Activated naive CD4-positive, alpha-beta T cell treated with anti-CD3 and anti-CD28 coated beads for 36 hours (primary cell): ENCODE data around the gene TAF12. TPM values are rescaled to one million over a fixed set of nuclear protein-coding genes. Genes with fewer than 3 reads are reported as not detected.
"Not testable (repeated sequence)": the region's sequence is repeated elsewhere in the genome, so short reads cannot be mapped to it uniquely, and the experiment has no call there.

ENCODE experiments used
- CTCF ChIA-PET: fragments of 350-600 bp; sonication (Branson Sonifier 250); formaldehyde crosslinking; loops from one replicate; lab custom pipeline; 2021; ENCODE audit warnings: antibody characterized with exemption; lab: Charles Lee
- DNase-seq: peaks from one replicate; pipeline ENCODE4 v3.0.0-alpha.2; 2020
- H3K27ac Mint-ChIP-seq: one replicate; pipeline ENCODE4 v1.8.0; 2021; ENCODE audit warnings: mild to moderate bottlenecking, mixed read lengths
- H3K27me3 Mint-ChIP-seq: one replicate; pipeline ENCODE4 v1.8.0; 2021; ENCODE audit warnings: low read depth, mixed read lengths
- H3K36me3 Mint-ChIP-seq: one replicate; pipeline ENCODE4 v1.8.0; 2021; ENCODE audit warnings: low read depth, mixed read lengths
- H3K4me1 Mint-ChIP-seq: one replicate; pipeline ENCODE4 v1.8.0; 2021; ENCODE audit warnings: low read depth, mixed read lengths
- H3K4me3 Mint-ChIP-seq: one replicate; pipeline ENCODE4 v1.8.0; 2021; ENCODE audit warnings: mild to moderate bottlenecking, moderate library complexity, mixed read lengths
- H3K9me3 Mint-ChIP-seq: one replicate; pipeline ENCODE4 v1.8.0; 2021; ENCODE audit warnings: mixed read lengths
- intact Hi-C: fragments of 100-400 bp; cut with micrococcal nuclease; formaldehyde crosslinking; loops from one replicate; pipeline ENCODE4 v1.15.1; 2023
- total RNA-seq, 2 experiments: library from RNA; stranded (reverse); gene quantifications; one replicate each; pipeline ENCODE4 v1.2.3, GENCODE V29; 2021

The TAF12 gene
- total RNA-seq, 2 experiments from 2014 or later: 22.5 to 23.5 TPM

DNA sequence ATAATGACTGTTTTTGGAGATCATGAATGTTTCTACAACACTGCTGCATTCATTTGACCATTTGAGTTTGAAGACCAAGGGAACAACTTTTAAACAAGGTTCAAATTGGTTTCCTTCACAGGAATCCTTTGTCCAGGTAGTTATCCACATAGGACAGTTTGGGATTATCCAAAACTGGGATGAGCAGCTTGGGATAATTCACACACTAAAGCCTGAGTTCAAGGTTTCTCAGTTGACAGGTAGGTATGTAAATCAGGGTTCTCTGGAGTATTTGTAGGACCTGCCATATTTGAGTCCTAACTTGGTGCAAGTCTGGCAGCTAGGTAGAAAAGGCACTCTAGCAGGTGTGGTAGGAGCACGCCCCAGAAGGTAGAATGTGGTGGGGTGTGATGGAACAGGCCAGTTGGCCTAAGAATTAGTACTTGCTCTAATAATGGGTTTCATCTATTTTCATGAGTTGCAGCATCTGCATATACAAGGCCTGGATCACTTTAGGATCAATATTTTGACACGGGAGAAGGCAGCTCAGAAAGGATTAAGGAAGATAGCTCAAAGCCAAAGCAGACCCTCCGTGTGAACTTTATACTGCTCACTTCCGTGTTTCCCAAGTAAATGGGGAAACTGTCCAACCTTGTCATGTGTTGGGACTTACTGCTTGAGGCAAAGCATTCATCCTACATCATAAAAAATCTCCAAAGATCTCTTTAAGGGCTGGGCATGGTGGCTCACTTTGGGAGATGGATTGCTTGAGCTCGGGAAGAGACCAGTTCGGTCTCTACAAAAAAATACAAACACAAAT, 64.9 kb downstream of the TAF12 start:
- Mint-ChIP-seq H3K9me3 (no peaks in the 10 kb centered on the region), H3K27ac (peak overlapping the region; percentile 42), H3K27me3 (no peaks in the 10 kb centered on the region), H3K4me1 (peaks cover 27% of the 10 kb centered on the region), H3K36me3 (peaks cover 48% of the 10 kb centered on the region), H3K4me3 (no peak overlapping the region)
- no peak for DNase-seq
- CTCF ChIA-PET: interaction anchor here (0.5 to 0.6 kb wide), 3 partner anchors 20 to 515 kb away, joined by 3 to 8 read pairs (median 4); no protein-coding TSS in a partner anchor
- intact Hi-C loops: no loop called here

DNA sequence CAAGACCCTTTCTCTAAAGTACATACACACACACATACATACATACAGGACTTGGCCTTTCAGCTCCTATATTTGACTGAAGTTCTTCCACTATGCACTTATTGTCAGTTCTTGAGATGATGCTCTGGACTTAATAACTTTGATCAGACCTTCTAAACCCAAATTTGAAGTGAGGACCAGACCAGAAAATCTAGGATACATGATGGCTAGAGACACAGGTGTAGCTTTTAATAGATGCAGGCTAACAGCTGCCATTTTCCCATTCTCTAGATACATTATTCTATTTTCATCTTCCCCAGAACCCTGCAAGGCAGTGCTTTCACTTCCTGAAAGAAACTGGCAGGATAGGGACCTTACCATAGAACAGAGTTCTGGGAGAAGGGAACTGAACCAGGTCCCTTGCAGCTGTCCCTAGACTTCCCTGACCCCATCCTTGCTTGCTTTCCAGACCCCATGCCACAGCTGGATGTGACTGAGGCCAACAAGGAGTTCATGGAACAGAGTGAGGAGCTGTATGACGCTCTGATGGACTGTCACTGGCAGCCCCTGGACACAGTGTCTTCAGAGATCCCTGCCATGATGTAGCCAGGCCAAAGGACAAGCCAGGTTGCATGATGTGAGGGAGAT, 65.7 kb downstream of the TAF12 start:
- intact Hi-C loops: no loop called here
- DNase-seq: no peak
- H3K36me3 Mint-ChIP-seq: peaks cover 48% of the 10 kb centered on the region
- H3K27me3 Mint-ChIP-seq: no peaks in the 10 kb centered on the region
- H3K4me1 Mint-ChIP-seq: peaks cover 25% of the 10 kb centered on the region
- CTCF ChIA-PET: interaction anchor here (0.5 to 0.6 kb wide), 2 partner anchors 20 to 442 kb away, joined by 4 to 8 read pairs; no protein-coding TSS in a partner anchor
- H3K9me3 Mint-ChIP-seq: no peaks in the 10 kb centered on the region
- peak overlapping the region; percentile 42 for H3K27ac Mint-ChIP-seq
- no peak overlapping the region for H3K4me3 Mint-ChIP-seq

DNA sequence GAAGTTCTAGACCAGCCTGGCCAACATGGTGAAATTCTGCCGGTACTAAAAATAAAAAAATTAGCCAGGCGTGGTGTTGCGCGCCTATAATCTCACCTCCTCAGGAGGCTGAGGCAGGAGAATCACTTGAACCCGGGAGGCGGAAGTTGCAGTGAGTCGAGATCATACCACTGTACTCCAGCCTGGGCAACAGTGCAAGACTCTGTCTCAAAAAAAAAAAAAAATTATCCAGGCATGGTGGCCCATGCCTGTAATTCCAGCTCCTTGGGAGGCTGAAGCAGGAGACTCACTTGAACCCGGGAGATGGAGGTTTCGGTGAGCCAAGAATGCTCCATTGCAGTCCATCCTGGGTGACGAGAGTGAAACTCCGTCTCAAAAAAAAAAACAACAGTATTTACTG, 69.3 kb downstream of the TAF12 start:
- Mint-ChIP-seq H3K4me3 (no peak overlapping the region), H3K27ac (no peak overlapping the region), H3K36me3 (peaks cover 28% of the 10 kb centered on the region), H3K4me1 (peaks cover 7% of the 10 kb centered on the region), H3K27me3 (no peaks in the 10 kb centered on the region), H3K9me3 (no peaks in the 10 kb centered on the region)
- CTCF ChIA-PET: no interaction called here
- intact Hi-C loops: no loop called here
- DNase-seq: no peak

DNA sequence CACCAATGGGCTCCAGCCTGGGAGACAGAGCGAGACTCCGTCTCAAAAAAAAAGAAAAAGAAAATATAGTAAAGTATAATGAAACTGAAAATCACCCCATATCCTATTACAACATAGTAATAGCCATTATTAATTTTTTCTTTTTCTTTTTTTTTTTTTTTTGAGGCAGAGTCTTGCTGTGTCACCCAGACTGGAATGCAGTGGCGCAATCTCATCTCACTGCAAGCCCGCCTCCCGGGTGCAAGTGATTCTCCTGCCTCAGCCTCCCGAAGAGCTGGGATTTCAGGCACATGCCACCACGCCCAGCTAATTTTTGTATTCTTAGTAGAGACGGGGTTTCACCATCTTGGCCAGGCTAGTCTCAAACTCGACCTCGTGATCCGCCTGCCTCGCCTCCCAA, 70.0 kb downstream of the TAF12 start:
- H3K4me1 Mint-ChIP-seq, DNase-seq, H3K27me3 Mint-ChIP-seq, H3K27ac Mint-ChIP-seq, H3K4me3 Mint-ChIP-seq, intact Hi-C loops, H3K9me3 Mint-ChIP-seq: not testable (repeated sequence)
- H3K36me3 Mint-ChIP-seq: peaks cover 27% of the 10 kb centered on the region
- CTCF ChIA-PET: interaction anchor here (0.6 kb wide), 1 partner anchor 129 kb away, joined by 3 read pairs; no protein-coding TSS in a partner anchor

DNA sequence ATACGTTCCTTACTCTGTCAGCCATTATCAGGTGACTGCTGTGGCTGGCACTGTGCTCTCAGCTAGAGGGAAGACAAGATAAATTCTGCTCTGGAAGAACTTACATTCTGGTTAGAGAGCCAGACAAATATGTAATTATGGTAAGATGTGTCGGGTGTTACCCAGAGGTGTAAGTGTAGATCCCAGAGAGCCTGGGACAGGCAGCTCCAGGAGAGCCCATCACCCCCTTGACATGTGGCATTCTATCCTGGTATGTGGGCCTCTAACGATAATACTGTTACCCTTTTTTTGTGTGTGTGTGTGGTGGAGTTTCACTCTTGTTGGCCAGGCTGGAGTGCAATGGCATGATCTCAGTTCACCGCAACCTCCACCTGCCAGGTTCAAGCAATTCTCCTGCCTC, 71.0 kb downstream of the TAF12 start:
- intact Hi-C loops: no loop called here
- peaks cover 24% of the 10 kb centered on the region for H3K36me3 Mint-ChIP-seq
- no peaks in the 10 kb centered on the region for H3K27me3 Mint-ChIP-seq
- no peaks in the 10 kb centered on the region for H3K9me3 Mint-ChIP-seq
- H3K4me1 Mint-ChIP-seq: no peaks in the 10 kb centered on the region
- no peak overlapping the region for H3K4me3 Mint-ChIP-seq
- H3K27ac Mint-ChIP-seq: peak overlapping the region; percentile 11
- CTCF ChIA-PET: no interaction called here
- DNase-seq: no peak

DNA sequence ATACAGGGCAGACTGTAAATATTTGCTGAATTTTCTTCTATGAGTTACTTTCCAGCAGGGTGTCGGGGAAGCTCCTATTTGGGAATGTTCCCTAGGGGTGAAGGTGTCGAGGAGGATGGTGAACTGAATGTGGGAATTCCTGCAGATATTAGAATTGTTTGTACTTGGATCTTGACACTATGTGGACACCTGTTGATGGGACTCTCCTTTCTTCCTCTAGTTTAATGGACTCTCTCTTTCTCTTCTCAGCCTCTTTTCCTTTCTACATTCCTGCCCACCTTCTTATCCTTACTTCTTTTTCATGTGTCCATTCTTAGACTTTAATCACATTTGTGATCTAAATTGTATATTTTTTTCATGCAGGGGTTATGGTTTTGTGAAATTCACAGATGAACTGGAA, 75.9 kb downstream of the TAF12 start:
- Mint-ChIP-seq H3K4me1 (no peaks in the 10 kb centered on the region), H3K27ac (no peak overlapping the region), H3K9me3 (no peaks in the 10 kb centered on the region), H3K36me3 (peaks cover 30% of the 10 kb centered on the region), H3K27me3 (no peaks in the 10 kb centered on the region), H3K4me3 (no peak overlapping the region)
- no peak for DNase-seq
- intact Hi-C loops: no loop called here
- CTCF ChIA-PET: interaction anchor here (0.6 kb wide), 1 partner anchor 9 kb away, joined by 3 read pairs; no protein-coding TSS in a partner anchor

DNA sequence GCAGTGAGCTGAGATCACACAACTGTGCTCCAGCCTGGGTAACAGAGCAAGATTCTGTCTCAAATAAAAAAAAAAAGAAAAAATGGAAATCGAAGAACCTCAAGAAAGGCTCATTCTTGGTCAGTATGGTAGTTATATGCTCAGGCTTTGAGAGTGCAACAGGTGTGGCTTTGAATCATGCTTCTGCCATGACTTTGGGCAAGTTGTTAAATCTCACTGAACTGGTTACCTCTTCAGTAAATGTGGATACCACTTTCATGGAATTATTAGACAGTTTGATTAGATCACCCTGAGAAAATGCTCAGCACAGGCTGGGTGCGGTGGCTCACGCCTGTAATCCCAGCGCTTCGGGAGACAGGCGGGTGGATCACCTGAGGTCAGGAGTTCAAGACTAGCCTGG, 77.1 kb downstream of the TAF12 start:
- H3K27me3 Mint-ChIP-seq: no peaks in the 10 kb centered on the region
- intact Hi-C loops: no loop called here
- no peak for DNase-seq
- H3K27ac Mint-ChIP-seq: no peak overlapping the region
- H3K4me1 Mint-ChIP-seq: no peaks in the 10 kb centered on the region
- no peaks in the 10 kb centered on the region for H3K9me3 Mint-ChIP-seq
- CTCF ChIA-PET: no interaction called here
- H3K36me3 Mint-ChIP-seq: peaks cover 27% of the 10 kb centered on the region
- H3K4me3 Mint-ChIP-seq: no peak overlapping the region

DNA sequence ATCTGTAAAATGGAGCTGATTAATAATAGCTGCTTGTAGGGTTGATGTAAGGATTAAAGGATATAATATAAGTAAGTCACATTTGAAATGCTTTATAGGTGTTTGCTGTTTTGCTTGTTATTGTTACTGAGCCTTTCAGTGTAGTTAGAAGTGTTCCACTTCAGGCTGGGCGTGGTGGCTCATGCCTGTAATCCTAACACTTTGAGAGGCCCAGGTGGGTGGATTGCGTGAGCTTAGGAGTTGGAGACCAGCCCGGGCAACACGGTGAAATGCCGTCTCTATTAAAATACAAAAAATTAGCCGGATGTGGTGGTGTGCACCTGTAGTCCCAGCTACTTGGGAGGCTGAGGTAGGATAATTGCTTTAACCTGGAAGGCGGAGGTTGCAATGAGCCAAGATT, 77.8 kb downstream of the TAF12 start:
- Mint-ChIP-seq H3K4me1 (no peaks in the 10 kb centered on the region), H3K27me3 (no peaks in the 10 kb centered on the region), H3K9me3 (no peaks in the 10 kb centered on the region), H3K4me3 (no peak overlapping the region), H3K27ac (no peak overlapping the region), H3K36me3 (peaks cover 30% of the 10 kb centered on the region)
- DNase-seq: no peak
- intact Hi-C loops: no loop called here
- CTCF ChIA-PET: no interaction called here

DNA sequence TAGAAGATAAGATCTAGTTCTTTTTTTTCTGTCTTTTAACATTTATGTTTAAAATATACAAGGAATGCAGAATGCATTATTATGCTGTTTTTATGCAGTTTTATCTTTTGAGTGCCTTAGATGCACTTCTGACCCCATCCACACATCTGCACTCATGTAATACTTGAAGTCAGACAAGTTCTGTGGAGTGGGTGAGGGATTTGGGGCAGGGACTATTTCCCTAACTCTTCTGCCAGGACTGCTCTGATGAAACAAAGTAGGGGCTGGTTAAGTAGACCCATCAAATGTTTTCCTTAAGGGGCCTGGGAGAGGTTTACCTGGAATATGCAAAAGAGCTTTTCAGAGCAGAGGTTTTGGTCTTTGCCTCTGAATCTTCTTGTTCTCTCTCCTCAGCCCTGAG, 78.6 kb downstream of the TAF12 start:
- intact Hi-C loops: no loop called here
- Mint-ChIP-seq H3K36me3 (peaks cover 34% of the 10 kb centered on the region), H3K9me3 (no peaks in the 10 kb centered on the region), H3K27ac (no peak overlapping the region), H3K4me3 (no peak overlapping the region), H3K4me1 (no peaks in the 10 kb centered on the region), H3K27me3 (no peaks in the 10 kb centered on the region)
- CTCF ChIA-PET: no interaction called here
- no peak for DNase-seq

DNA sequence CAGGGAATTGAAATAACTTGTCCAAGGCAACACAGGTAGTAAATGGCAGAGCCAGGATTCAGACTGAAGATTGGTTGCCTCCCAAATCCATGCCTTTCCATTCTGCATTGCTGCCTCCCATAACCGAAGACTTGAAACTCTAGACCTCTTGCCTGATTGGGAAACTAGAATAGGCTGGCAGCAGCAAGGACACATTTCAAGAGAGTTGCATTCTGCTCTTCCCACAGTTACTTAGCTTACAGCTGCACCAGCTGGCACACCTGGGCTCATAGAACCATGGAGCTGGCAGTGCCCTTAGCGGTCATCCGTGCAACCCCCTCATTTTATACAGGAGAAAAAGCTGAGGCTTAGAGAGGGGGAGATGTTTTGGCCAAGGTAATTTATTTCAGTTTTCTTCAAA, 82.0 kb downstream of the TAF12 start:
- H3K36me3 Mint-ChIP-seq: peaks cover 27% of the 10 kb centered on the region
- no peaks in the 10 kb centered on the region for H3K4me1 Mint-ChIP-seq
- H3K9me3 Mint-ChIP-seq: no peaks in the 10 kb centered on the region
- H3K4me3 Mint-ChIP-seq: no peak overlapping the region
- no peaks in the 10 kb centered on the region for H3K27me3 Mint-ChIP-seq
- intact Hi-C loops: no loop called here
- CTCF ChIA-PET: interaction anchor here (0.7 kb wide), 1 partner anchor 221 kb away, joined by 3 read pairs; no protein-coding TSS in a partner anchor
- no peak overlapping the region for H3K27ac Mint-ChIP-seq
- no peak for DNase-seq
